Measurements from ENCODE around the gene IL3RA. TPM values are rescaled to one million over a fixed set of nuclear protein-coding genes. Genes with fewer than 3 reads are reported as not detected.

The IL3RA gene
- total RNA-seq, 2 experiments from 2014 or later = not detected

DNA sequence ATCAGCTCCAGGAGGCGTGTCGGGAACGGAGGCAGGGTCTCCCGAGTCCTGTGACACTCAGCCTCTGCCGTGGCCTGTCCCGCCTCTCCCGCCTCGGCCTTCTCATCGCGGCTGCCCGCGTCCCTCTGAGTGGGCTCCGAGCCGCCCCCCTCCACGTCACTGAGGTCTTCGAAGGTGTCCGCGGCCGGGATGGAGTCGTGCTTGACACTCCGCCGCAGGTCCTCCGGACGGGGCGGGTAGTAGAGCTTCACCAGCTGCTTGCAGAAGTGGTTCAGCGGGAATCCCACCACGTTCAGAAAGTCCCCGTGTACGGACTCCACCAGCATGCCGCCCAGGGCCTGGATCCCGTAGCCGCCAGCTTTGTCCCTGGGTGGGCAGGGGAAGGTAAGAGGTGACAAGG is 91.2 kb downstream of the IL3RA start:
- Mint-ChIP-seq H3K9me3 (peaks cover 3% of the 10 kb centered on the region), H3K4me3 (no peak overlapping the region), H3K4me1 (ENCODE audit: low read depth) (no peaks in the 10 kb centered on the region), H3K27ac (no peak overlapping the region), H3K27me3 (ENCODE audit: low read depth) (no peaks in the 10 kb centered on the region), H3K36me3 (ENCODE audit: low read depth) (peaks cover 36% of the 10 kb centered on the region)
- no peak for DNase-seq
- CTCF ChIA-PET = no interaction called here
- intact Hi-C loops (cut with micrococcal nuclease) = no loop called here

GRCh38 chrX:1430451-1430850 is 93.9 kb downstream of the IL3RA start:
- peaks cover 16% of the 10 kb centered on the region for H3K36me3 Mint-ChIP-seq (ENCODE audit: low read depth)
- CTCF ChIA-PET = no interaction called here
- H3K9me3 Mint-ChIP-seq = no peaks in the 10 kb centered on the region
- DNase-seq = no peak
- H3K27me3 Mint-ChIP-seq (ENCODE audit: low read depth) = no peaks in the 10 kb centered on the region
- intact Hi-C loops (cut with micrococcal nuclease) = no loop called here
- H3K4me1 Mint-ChIP-seq (ENCODE audit: low read depth) = no peaks in the 10 kb centered on the region
- H3K4me3 Mint-ChIP-seq = no peak overlapping the region
- no peak overlapping the region for H3K27ac Mint-ChIP-seq

Small RNAs within 50 kb of the gene (microRNA-seq; reads per million reads assigned to microRNA genes)
- not detected for gene MIR3690 (ENCODE audit: borderline microRNAs expressed, borderline replicate concordance)

Other genes with a start within 250 kb of the IL3RA start
- gene CRLF2, start 124.1 kb upstream of the IL3RA start, total RNA-seq = 1 to 10 TPM; 1.8 to 2.7 TPM
- under 1 TPM; 0.19 to 0.30 TPM for gene CSF2RA, start 68.0 kb upstream of the IL3RA start, total RNA-seq
- gene SLC25A6, start 55.3 kb downstream of the IL3RA start, total RNA-seq = 100 to 1,000 TPM; 457 to 463 TPM
- gene ASMTL, start 116.1 kb downstream of the IL3RA start, total RNA-seq = 10 to 100 TPM; 45.1 to 47.2 TPM
- gene P2RY8, start 200.4 kb downstream of the IL3RA start, total RNA-seq = 10 to 100 TPM in 1 of 2 experiments, 1 to 10 TPM in 1; 9.8 to 10.6 TPM

All from activated naive CD4-positive, alpha-beta T cell treated with anti-CD3 and anti-CD28 coated beads for 36 hours (primary cell).